ENCODE results near the gene C2CD2L.

The C2CD2L gene

DNA sequence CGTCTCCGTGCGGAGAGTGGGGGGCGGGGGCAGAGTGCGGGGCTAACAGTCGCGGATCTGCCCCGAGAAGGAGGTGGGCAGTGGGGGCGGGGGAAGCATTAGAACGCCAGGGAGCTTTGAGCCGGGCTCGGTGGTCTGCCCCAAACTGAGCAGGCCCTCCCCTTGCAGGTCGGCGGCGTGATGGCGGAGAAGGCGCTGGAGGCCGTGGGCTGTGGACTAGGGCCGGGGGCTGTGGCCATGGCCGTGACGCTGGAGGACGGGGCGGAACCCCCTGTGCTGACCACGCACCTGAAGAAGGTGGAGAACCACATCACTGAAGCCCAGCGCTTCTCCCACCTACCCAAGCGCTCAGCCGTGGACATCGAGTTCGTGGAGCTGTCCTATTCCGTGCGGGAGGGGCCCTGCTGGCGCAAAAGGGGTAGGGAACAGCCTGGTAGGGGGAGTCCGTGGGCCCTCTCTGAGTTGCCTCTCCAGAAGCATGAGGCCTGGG is 42.7 kb downstream of the C2CD2L start:
- Histone ChIP-seq H2AFZ (ENCODE audit: low read depth, low read length) (no peak overlapping the region), H2BK5ac (ENCODE audit: low read depth, low read length, poor library complexity, severe bottlenecking) (no peak overlapping the region), H3K27ac (ENCODE audit: low read length, poor library complexity, severe bottlenecking) (no peak overlapping the region), H3K14ac (ENCODE audit: low read length in 2 of 2) (peak overlapping the region in 1 of 2 experiments; percentile 64), H3K4ac (ENCODE audit: low read depth in 1 of 2, low read length in 2 of 2) (no peak overlapping the region), H3K9me3 (ENCODE audit: control insufficient read depth, low read length) (no peaks in the 10 kb centered on the region), H3K79me1 (replicated peaks; ENCODE audit: low read length, poor library complexity, severe bottlenecking) (no peaks in the 10 kb centered on the region), H2BK12ac (ENCODE audit: low read length in 2 of 2) (peak overlapping the region in 1 of 2 experiments; percentile 10), H4K8ac (ENCODE audit: low read length) (no peak overlapping the region), H4K91ac (ENCODE audit: low read length) (no peak overlapping the region), H3K4me1 (ENCODE audit: control insufficient read depth, insufficient read depth, low read depth, low read length) (peaks cover 17% of the 10 kb centered on the region), H3K18ac (ENCODE audit: low read depth in 1 of 2, low read length in 2 of 2) (no peak overlapping the region), H3K36me3 (ENCODE audit: control insufficient read depth in 1 of 2, insufficient read depth in 2 of 2, low read depth in 1 of 2, low read length in 2 of 2) (no peaks in the 10 kb centered on the region), H3K4me3 (ENCODE audit: insufficient read depth in 1 of 2, low read depth in 1 of 2, low read length in 2 of 2) (peak overlapping the region; percentile 66 to 78), H3K27me3 (ENCODE audit: control insufficient read depth in 1 of 2, insufficient read depth in 1 of 2, low read length in 2 of 2) (peaks cover 63 to 84% of the 10 kb centered on the region in 2 experiments), H2BK15ac (ENCODE audit: low read depth, poor library complexity, severe bottlenecking) (peak overlapping the region; percentile 8), H2AK5ac (ENCODE audit: low read length, severe bottlenecking) (no peak overlapping the region), H2BK120ac (ENCODE audit: low read depth, low read length) (no peak overlapping the region), H3K23ac (ENCODE audit: low read length in 2 of 2) (peak overlapping the region in 1 of 2 experiments; percentile 96), H3K9ac (ENCODE audit: low read length) (no peak overlapping the region), H3K4me2 (ENCODE audit: low read length, poor library complexity, severe bottlenecking) (peak overlapping the region; percentile 99)
- DNase-seq: no peak
- 15% methylated on average over 30 of the region's 33 CpGs for WGBS

DNA sequence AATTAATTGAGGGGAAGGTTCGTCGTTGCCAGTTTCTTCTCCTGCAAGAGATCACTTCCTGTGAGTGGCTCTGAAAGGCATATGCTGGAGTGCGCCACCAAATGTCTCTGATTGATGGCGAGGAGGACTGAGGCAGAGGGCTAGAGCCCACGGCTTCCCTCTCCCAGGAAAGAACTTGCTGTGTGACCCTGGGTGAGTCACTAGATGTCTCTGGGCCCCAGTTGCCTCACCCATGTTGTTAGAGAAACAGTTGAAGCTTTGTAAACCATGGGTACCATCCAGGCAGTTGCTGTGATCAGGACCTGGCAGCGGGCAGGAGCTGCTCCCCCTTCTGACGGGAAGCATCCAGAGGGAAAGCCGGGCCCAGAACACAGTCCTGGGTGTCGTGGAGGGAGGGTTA is 44.9 kb downstream of the C2CD2L start:
- H3K27ac ChIP-seq (ENCODE audit: low read length, poor library complexity, severe bottlenecking): no peak overlapping the region
- H3K36me3 ChIP-seq (ENCODE audit: control insufficient read depth in 1 of 2, insufficient read depth in 2 of 2, low read depth in 1 of 2, low read length in 2 of 2): no peaks in the 10 kb centered on the region
- no peak overlapping the region for H2AK5ac ChIP-seq (ENCODE audit: low read length, severe bottlenecking)
- no peak overlapping the region for H3K14ac ChIP-seq (ENCODE audit: low read length in 2 of 2)
- H3K18ac ChIP-seq (ENCODE audit: low read depth in 1 of 2, low read length in 2 of 2): no peak overlapping the region
- no peak overlapping the region for H4K8ac ChIP-seq (ENCODE audit: low read length)
- H3K9ac ChIP-seq (ENCODE audit: low read length): no peak overlapping the region
- H3K4me2 ChIP-seq (ENCODE audit: low read length, poor library complexity, severe bottlenecking): no peak overlapping the region
- H2BK12ac ChIP-seq (ENCODE audit: low read length in 2 of 2): no peak overlapping the region
- H2BK5ac ChIP-seq (ENCODE audit: low read depth, low read length, poor library complexity, severe bottlenecking): no peak overlapping the region
- peaks cover 17% of the 10 kb centered on the region for H3K4me1 ChIP-seq (ENCODE audit: control insufficient read depth, insufficient read depth, low read depth, low read length)
- no peak overlapping the region for H2AFZ ChIP-seq (ENCODE audit: low read depth, low read length)
- H2BK15ac ChIP-seq (ENCODE audit: low read depth, poor library complexity, severe bottlenecking): no peak overlapping the region
- H4K91ac ChIP-seq (ENCODE audit: low read length): no peak overlapping the region
- no peaks in the 10 kb centered on the region for H3K9me3 ChIP-seq (ENCODE audit: control insufficient read depth, low read length)
- H2BK120ac ChIP-seq (ENCODE audit: low read depth, low read length): no peak overlapping the region
- H3K79me1 ChIP-seq (replicated peaks; ENCODE audit: low read length, poor library complexity, severe bottlenecking): no peaks in the 10 kb centered on the region
- 80% methylated on average over 7 of the region's 9 CpGs for WGBS
- no peak overlapping the region for H3K4me3 ChIP-seq (ENCODE audit: insufficient read depth in 1 of 2, low read depth in 1 of 2, low read length in 2 of 2)
- H3K27me3 ChIP-seq (ENCODE audit: control insufficient read depth in 1 of 2, insufficient read depth in 1 of 2, low read length in 2 of 2): peaks cover 57 to 88% of the 10 kb centered on the region in 2 experiments
- H3K23ac ChIP-seq (ENCODE audit: low read length in 2 of 2): no peak overlapping the region
- DNase-seq: no peak
- no peak overlapping the region for H3K4ac ChIP-seq (ENCODE audit: low read depth in 1 of 2, low read length in 2 of 2)

DNA sequence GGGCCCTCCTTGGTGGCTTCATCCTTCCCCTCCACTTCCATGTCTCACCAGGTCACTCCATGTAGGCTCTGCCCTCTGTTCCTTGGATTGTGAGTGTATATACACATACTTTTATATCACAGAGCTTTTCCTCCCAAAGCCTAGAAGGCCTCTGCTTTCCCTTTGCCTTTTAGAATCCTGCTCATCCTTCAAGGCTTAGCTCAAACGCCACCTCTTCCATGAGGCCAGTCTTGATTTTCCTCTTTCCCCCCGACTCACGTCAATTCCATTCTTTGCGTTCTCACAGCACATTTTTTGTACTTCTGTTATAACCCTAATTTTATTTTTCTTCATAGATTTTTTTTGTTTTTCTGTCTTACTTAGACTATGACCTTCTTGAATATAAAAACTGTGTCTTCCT is 45.5 kb downstream of the C2CD2L start:
- H3K27ac ChIP-seq (ENCODE audit: low read length, poor library complexity, severe bottlenecking): no peak overlapping the region
- no peak overlapping the region for H3K4me2 ChIP-seq (ENCODE audit: low read length, poor library complexity, severe bottlenecking)
- H2AK5ac ChIP-seq (ENCODE audit: low read length, severe bottlenecking): no peak overlapping the region
- no peak overlapping the region for H4K8ac ChIP-seq (ENCODE audit: low read length)
- H3K9ac ChIP-seq (ENCODE audit: low read length): no peak overlapping the region
- WGBS: 80% methylated on average over 3 of the region's 4 CpGs
- DNase-seq: no peak
- peak overlapping the region in 1 of 2 experiments; percentile 53 for H3K14ac ChIP-seq (ENCODE audit: low read length in 2 of 2)
- peaks cover 17% of the 10 kb centered on the region for H3K4me1 ChIP-seq (ENCODE audit: control insufficient read depth, insufficient read depth, low read depth, low read length)
- no peak overlapping the region for H2BK120ac ChIP-seq (ENCODE audit: low read depth, low read length)
- no peak overlapping the region for H2BK5ac ChIP-seq (ENCODE audit: low read depth, low read length, poor library complexity, severe bottlenecking)
- H3K79me1 ChIP-seq (replicated peaks; ENCODE audit: low read length, poor library complexity, severe bottlenecking): no peaks in the 10 kb centered on the region
- peaks cover 54 to 83% of the 10 kb centered on the region in 2 experiments for H3K27me3 ChIP-seq (ENCODE audit: control insufficient read depth in 1 of 2, insufficient read depth in 1 of 2, low read length in 2 of 2)
- H4K91ac ChIP-seq (ENCODE audit: low read length): no peak overlapping the region
- H2BK12ac ChIP-seq (ENCODE audit: low read length in 2 of 2): no peak overlapping the region
- H3K4me3 ChIP-seq (ENCODE audit: insufficient read depth in 1 of 2, low read depth in 1 of 2, low read length in 2 of 2): no peak overlapping the region
- H3K18ac ChIP-seq (ENCODE audit: low read depth in 1 of 2, low read length in 2 of 2): no peak overlapping the region
- no peaks in the 10 kb centered on the region for H3K9me3 ChIP-seq (ENCODE audit: control insufficient read depth, low read length)
- no peak overlapping the region for H2AFZ ChIP-seq (ENCODE audit: low read depth, low read length)
- H3K4ac ChIP-seq (ENCODE audit: low read depth in 1 of 2, low read length in 2 of 2): no peak overlapping the region
- H2BK15ac ChIP-seq (ENCODE audit: low read depth, poor library complexity, severe bottlenecking): no peak overlapping the region
- H3K36me3 ChIP-seq (ENCODE audit: control insufficient read depth in 1 of 2, insufficient read depth in 2 of 2, low read depth in 1 of 2, low read length in 2 of 2): no peaks in the 10 kb centered on the region
- H3K23ac ChIP-seq (ENCODE audit: low read length in 2 of 2): no peak overlapping the region

DNA sequence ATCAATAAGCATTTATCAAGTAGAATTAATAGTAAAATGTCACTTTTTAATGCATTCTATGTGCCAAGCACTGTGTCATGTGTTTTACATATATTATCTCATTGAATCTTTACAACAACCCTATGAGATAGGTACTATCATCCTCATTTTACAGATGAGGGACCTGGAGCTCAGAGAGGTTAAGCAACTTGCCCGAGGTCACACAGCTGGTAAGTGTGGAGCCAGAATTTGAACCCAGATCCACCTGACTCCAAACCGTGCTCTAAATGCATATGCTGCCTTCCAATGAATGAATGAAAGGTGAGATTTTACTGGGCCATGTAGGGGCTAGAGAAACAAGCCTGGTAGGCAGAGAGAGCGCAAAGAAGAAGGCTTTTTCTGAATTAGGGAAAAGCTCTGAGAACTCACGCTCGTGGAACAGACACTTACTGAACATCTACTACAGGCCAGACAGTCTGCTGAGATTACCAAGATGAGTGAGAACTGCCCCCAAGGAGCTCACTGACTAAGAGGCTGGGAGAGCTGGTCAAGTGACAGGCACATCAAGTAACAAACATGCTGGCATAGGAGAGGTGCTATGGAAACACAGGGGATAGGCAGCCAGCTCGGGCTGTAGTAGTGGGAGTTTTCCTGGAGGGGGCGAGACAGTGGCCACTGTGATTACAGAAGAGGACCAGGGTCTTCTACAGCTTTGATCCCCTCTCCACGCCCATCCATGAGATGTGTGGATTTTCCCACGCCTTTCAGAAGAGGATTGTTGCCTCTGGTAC is 46.1 kb downstream of the C2CD2L start:
- 78% methylated on average over 9 of the region's 9 CpGs for WGBS
- DNase-seq: no peak
- Histone ChIP-seq H4K91ac (ENCODE audit: low read length) (no peak overlapping the region), H2BK15ac (ENCODE audit: low read depth, poor library complexity, severe bottlenecking) (no peak overlapping the region), H3K4ac (ENCODE audit: low read depth in 1 of 2, low read length in 2 of 2) (no peak overlapping the region), H3K9ac (ENCODE audit: low read length) (no peak overlapping the region), H2BK12ac (ENCODE audit: low read length in 2 of 2) (no peak overlapping the region), H3K79me1 (replicated peaks; ENCODE audit: low read length, poor library complexity, severe bottlenecking) (no peaks in the 10 kb centered on the region), H3K36me3 (ENCODE audit: control insufficient read depth in 1 of 2, insufficient read depth in 2 of 2, low read depth in 1 of 2, low read length in 2 of 2) (no peaks in the 10 kb centered on the region), H2AFZ (ENCODE audit: low read depth, low read length) (no peak overlapping the region), H3K18ac (ENCODE audit: low read depth in 1 of 2, low read length in 2 of 2) (no peak overlapping the region), H2AK5ac (ENCODE audit: low read length, severe bottlenecking) (no peak overlapping the region), H3K27me3 (ENCODE audit: control insufficient read depth in 1 of 2, insufficient read depth in 1 of 2, low read length in 2 of 2) (peaks cover 48 to 80% of the 10 kb centered on the region in 2 experiments), H3K14ac (ENCODE audit: low read length in 2 of 2) (no peak overlapping the region), H2BK120ac (ENCODE audit: low read depth, low read length) (no peak overlapping the region), H3K27ac (ENCODE audit: low read length, poor library complexity, severe bottlenecking) (no peak overlapping the region), H4K8ac (ENCODE audit: low read length) (no peak overlapping the region), H3K4me3 (ENCODE audit: insufficient read depth in 1 of 2, low read depth in 1 of 2, low read length in 2 of 2) (no peak overlapping the region), H3K9me3 (ENCODE audit: control insufficient read depth, low read length) (no peaks in the 10 kb centered on the region), H3K4me1 (ENCODE audit: control insufficient read depth, insufficient read depth, low read depth, low read length) (peaks cover 14% of the 10 kb centered on the region), H3K4me2 (ENCODE audit: low read length, poor library complexity, severe bottlenecking) (no peak overlapping the region), H3K23ac (ENCODE audit: low read length in 2 of 2) (no peak overlapping the region), H2BK5ac (ENCODE audit: low read depth, low read length, poor library complexity, severe bottlenecking) (no peak overlapping the region)
